Nephron (organoid): ENCODE results near the gene KIF1A.

Experiments
- H3K27ac Mint-ChIP-seq, 3 experiments: 2 replicates each; pipeline ENCODE4 v1.8.0; 2020; ENCODE audit warnings: mixed read lengths in 3 of 3, mild to moderate bottlenecking in 2 of 3, moderate library complexity in 1 of 3
- H3K27me3 Mint-ChIP-seq: 2 replicates; pipeline ENCODE4 v1.8.0; 2021; ENCODE audit warnings: low read depth, mild to moderate bottlenecking, moderate library complexity, mixed read lengths
- H3K36me3 Mint-ChIP-seq: 2 replicates; pipeline ENCODE4 v1.8.0; 2020; ENCODE audit warnings: low read depth, mixed read lengths
- H3K4me1 Mint-ChIP-seq: 2 replicates; pipeline ENCODE4 v1.8.0; 2020; ENCODE audit warnings: mixed read lengths
- H3K4me3 Mint-ChIP-seq, 3 experiments: 2 replicates each; pipeline ENCODE4 v1.8.0; 2020; ENCODE audit warnings: mild to moderate bottlenecking in 3 of 3, mixed read lengths in 3 of 3, moderate library complexity in 2 of 3
- H3K9me3 Mint-ChIP-seq: 2 replicates; pipeline ENCODE4 v1.8.0; 2020; ENCODE audit warnings: mixed read lengths
- TF ChIP-seq, protein P1 (sequence below), 3 experiments: fragments of 200-600 bp; sonication (generic); IDR thresholded peaks; one replicate each; pipeline ENCODE4 v1.5.0; 2021; ENCODE audit warnings: antibody characterized with exemption in 3 of 3; ENCODE audit not compliant: unreplicated experiment in 3 of 3

Gene KIF1A

DNA sequence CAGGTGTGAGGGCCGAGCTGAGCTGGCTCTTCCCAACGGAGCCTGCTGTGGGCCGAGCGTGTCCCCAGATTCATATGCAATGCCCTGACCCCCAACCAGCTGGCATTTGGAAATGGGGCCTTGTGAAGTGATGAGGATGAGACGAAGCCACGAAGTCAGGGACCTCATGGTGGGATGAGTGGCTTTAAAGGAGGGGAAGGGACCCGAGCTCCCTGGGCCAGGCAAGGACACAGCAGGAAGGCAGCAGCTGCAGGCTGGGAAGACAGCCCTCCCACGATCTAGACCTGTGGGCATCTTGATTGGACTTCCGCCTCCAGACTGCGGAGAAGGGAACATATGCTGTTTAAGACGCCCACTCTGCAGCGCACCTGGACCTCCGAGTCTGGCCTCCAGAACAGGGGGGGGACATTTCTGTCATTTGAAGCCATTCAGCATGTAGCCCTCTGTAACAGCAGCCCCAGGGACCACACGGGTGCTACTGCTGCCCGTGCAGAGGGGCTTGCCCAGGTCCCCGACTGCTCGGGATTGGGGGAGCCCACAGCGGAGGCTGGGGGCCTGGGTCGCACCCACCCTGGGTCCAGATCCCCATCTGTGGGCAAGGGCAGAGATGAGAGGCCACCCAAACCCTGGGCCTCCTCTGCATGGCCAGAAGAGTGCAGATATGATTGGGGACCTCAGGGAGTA, 27.2 kb downstream of the KIF1A start:
- peak overlapping the region; percentile 36 to 48 (median 45) for H3K4me3 Mint-ChIP-seq
- H3K27me3 Mint-ChIP-seq = no peaks in the 10 kb centered on the region
- H3K9me3 Mint-ChIP-seq = no peaks in the 10 kb centered on the region
- no peaks in the 10 kb centered on the region for H3K36me3 Mint-ChIP-seq
- H3K4me1 Mint-ChIP-seq = peaks cover 60% of the 10 kb centered on the region
- peak overlapping the region; percentile 96 to 99 (median 98) for H3K27ac Mint-ChIP-seq
- TF ChIP-seq, protein P1, sequence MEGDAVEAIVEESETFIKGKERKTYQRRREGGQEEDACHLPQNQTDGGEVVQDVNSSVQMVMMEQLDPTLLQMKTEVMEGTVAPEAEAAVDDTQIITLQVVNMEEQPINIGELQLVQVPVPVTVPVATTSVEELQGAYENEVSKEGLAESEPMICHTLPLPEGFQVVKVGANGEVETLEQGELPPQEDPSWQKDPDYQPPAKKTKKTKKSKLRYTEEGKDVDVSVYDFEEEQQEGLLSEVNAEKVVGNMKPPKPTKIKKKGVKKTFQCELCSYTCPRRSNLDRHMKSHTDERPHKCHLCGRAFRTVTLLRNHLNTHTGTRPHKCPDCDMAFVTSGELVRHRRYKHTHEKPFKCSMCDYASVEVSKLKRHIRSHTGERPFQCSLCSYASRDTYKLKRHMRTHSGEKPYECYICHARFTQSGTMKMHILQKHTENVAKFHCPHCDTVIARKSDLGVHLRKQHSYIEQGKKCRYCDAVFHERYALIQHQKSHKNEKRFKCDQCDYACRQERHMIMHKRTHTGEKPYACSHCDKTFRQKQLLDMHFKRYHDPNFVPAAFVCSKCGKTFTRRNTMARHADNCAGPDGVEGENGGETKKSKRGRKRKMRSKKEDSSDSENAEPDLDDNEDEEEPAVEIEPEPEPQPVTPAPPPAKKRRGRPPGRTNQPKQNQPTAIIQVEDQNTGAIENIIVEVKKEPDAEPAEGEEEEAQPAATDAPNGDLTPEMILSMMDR (IDR thresholded peaks at IDR 0.05; ENCODE audit: unreplicated experiment in 3 of 3) = no peak

DNA sequence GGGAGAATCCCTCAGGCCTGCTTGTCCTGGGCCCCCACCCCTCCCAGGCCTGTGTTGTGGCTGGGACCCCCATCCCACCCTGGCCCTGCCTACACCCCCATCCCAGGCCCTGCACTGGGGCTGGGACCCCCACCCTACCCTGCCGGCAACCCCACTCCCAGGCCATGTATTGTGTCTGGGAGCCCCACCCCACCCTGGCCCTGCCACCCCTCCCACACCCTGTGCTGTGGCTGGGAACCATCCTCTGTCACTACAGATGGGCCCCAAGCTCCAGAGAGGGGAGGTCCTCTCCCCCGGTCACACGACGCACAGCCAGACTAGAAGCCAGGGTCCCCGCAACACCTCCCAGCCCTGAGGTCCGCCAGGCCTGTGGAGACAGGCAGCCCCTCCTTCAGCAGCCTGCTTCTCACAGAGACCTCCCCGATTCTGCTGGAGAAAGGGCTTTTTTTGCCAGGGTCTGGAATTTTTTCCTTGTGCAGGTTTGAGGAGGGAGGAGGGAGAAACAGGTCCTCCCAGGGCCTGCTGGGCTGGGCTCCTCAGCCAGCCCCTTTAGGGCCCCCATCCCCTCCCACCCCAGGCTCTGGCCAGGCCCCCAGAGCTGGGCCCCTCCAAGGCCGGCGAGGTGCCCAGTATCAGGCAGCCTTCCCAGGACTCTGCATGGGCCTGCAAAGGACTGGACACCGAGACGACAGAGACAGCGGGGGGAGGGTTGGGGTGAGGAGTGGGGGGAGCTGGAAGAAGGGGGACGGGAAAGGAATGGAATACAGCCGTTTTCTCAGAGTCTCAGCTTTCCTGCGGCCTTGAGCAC, 28.0 kb downstream of the KIF1A start:
- TF ChIP-seq, protein P1 (IDR thresholded peaks at IDR 0.05; ENCODE audit: unreplicated experiment in 3 of 3) = no peak
- Mint-ChIP-seq H3K27ac (peak overlapping the region; percentile 96 to 99 (median 98)), H3K9me3 (no peaks in the 10 kb centered on the region), H3K27me3 (no peaks in the 10 kb centered on the region), H3K36me3 (no peaks in the 10 kb centered on the region), H3K4me1 (peaks cover 52% of the 10 kb centered on the region), H3K4me3 (peak overlapping the region; percentile 45 to 54 (median 48))

DNA sequence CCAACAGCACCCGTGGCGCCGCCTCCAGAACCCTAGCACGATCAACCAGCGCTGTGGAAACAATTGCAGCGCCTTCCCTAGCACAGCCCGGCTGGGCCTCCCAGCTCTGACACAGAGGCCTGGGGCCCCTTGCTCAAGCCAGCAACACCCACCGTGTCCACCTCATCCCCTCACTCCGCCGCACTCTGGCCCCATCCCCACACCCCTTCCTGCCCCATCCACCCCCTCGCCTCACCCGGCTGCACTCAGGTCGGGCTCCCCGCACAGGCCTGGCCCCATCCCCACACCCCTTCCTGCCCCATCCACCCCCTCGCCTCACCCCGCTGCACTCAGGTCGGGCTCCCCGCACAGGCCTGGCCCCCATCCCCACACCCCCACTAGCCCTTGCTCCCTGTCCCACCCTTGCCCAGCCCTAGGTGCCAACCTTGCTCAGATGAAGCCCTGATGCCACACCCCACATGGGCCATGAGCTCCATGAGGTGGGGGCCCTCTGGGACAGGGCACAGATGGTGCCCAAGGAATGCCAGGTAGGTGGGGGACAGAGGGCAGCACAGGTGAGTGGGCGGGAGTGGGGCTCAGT, 28.7 kb downstream of the KIF1A start:
- no peaks in the 10 kb centered on the region for H3K9me3 Mint-ChIP-seq
- peak overlapping the region; percentile 89 to 99 (median 90) for H3K27ac Mint-ChIP-seq
- H3K4me3 Mint-ChIP-seq = peak overlapping the region in 1 of 3 experiments; percentile 37
- peaks cover 45% of the 10 kb centered on the region for H3K4me1 Mint-ChIP-seq
- no peaks in the 10 kb centered on the region for H3K36me3 Mint-ChIP-seq
- TF ChIP-seq, protein P1 (IDR thresholded peaks at IDR 0.05; ENCODE audit: unreplicated experiment in 3 of 3) = no peak
- no peaks in the 10 kb centered on the region for H3K27me3 Mint-ChIP-seq

DNA sequence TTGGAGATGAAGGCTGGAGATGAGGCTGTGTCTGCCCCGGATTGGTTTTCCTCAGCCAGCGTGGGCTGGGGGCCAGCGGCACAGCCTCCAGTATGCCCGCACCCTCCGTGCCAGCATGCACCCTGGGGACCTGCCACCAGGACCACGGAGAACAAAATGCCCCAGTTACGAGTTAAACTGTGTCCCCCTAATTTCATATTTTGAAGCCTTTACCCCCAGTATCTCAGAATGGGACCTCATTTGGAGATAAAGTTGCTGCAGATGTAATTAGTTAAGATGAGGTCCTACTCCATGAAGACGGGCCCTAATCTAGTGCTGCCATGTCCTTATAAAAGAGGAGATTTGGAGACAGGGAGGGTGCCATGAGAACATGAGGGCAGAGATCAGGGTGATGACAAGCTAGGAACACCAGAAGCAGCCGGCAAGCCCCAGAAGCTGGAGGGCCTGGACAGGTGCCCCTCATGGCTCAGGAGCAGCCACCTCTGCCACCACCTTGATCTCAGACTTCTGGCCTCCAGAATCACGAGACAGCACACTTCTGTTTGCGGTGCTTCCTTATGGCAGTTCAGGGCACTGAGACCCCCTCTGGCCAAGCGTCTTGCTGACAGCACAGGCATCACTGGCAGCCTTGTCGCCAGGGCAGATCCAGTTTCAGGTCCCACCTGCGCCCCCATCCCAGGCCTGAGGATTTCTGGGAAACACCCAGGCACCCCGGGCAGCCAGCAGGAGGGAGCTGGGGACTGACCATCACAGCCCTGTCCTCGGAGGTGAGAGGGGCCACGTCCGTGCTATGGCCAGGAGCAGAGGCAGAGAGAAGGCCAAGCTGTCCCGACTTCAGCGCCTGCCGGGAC, 29.4 kb downstream of the KIF1A start:
- Mint-ChIP-seq H3K9me3 (no peaks in the 10 kb centered on the region), H3K27ac (peak overlapping the region; percentile 86 to 90 (median 89)), H3K36me3 (no peaks in the 10 kb centered on the region), H3K4me1 (peaks cover 43% of the 10 kb centered on the region), H3K27me3 (no peaks in the 10 kb centered on the region), H3K4me3 (no peak overlapping the region)
- TF ChIP-seq, protein P1 (IDR thresholded peaks at IDR 0.05; ENCODE audit: unreplicated experiment in 3 of 3) = no peak

DNA sequence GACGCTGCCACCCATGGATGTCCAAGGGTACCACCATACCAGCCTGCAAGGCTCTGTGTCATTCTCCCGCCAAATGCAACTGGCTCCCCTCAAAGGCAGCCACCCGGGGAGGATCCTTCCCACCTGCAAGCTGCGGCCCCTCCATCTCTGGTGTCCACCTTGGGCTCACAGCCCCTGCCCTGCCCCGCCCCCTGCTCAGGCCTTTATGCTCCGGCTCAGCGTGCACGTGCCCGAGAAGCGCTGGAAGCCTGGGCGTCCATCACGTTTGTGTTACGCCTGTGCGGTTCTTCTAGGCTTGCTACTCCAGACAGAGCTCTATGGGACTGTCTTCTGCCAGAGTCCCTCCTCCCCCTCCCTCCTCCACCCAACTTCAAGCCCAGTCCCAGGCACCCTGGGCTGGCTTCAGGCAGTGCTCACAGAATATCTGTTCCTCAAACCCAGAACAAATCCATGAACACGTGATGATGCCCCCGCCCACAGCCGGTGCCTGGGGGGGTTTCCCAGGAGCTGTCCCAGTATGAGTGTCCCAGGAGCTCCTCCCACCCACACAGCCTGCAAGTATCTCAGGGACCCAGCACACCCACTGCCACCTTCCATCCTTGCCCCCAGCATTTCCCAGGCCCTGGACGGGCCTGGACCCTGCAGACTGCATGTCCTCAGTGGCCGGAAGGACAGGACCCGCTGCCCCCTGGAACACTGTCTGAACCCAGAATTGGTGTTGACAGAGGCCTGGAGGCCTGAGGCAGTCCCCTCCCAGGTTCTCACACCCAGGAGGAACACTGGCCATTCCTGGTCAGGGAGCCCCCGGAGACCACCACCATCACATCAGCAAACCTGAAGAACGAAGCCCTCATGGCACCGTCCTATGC, 30.3 kb downstream of the KIF1A start:
- Mint-ChIP-seq H3K9me3 (no peaks in the 10 kb centered on the region), H3K27ac (peak overlapping the region; percentile 86 to 90 (median 89)), H3K4me3 (peak overlapping the region in 1 of 3 experiments; percentile 32), H3K27me3 (no peaks in the 10 kb centered on the region), H3K36me3 (no peaks in the 10 kb centered on the region), H3K4me1 (peaks cover 38% of the 10 kb centered on the region)
- TF ChIP-seq, protein P1 (IDR thresholded peaks at IDR 0.05; ENCODE audit: unreplicated experiment in 3 of 3) = no peak
